WI38 (cell line): Measurements from ENCODE around the gene TBC1D12.
A peak's percentile ranks its signal among the peaks of the same experiment; 100 is the strongest.

Experiments used
- H3K4me3 ChIP-seq: 2 replicates; pipeline ENCODE4 v1.5.1; 2011; ENCODE audit warnings: low read depth, mild to moderate bottlenecking, control low read depth, low read length
- CTCF ChIP-seq: IDR thresholded peaks from 2 replicates; pipeline ENCODE4 v1.5.1; 2012; ENCODE audit warnings: low read depth, mild to moderate bottlenecking, control low read depth, low read length

Gene TBC1D12

DNA sequence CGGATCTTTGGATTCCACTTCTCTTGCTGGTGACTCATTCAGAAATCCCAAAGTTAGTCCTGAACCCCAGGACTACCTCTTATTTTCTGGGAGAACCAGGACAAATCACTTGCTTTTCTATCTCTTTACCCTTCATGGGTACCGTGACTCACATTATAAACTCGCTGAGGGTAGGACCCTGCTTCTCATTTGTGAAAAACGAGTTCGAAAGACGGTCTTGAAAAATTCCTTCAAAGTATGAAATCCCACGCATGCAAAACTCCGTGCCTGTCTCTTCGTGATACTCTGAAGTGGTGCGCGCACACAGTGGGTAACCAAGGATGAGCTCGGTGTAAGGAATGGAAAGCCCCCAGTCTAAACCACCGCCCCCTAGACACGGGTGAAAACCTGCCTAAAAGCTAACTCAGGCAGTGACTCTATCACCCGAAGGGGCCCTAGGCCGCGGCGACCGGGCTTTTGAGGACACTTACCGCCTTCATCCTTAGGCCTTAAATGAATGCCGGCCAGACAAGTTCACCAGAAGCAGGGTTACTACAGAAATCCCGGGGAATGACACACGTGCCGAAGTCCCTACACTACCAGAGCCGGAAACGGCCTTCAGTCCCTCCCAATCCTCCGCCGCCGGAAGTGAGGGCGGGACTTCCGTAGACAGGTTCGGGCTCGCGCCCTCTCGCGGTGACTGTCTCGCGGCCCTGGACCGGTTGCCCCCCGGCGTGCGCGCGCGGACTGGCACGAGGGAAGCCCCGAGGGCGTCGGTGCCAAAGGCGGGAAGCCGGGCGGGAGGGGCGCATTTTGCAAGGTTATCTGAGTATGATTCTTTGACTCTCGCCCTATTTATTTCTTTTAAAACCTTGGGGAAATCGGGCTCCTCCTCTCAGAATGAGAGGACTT, 39.7 kb upstream of the TBC1D12 start, which contains the start of gene NOC3L:
Gene NOC3L, minus strand, starts transcription at position 580 of the 891 bp plus-strand sequence. Its CDS starts 101 bp downstream, at position 479.
- peak within 1 kb of the TSS; percentile 62 for H3K4me3 ChIP-seq
- TF ChIP-seq CTCF = peak; percentile 71

DNA sequence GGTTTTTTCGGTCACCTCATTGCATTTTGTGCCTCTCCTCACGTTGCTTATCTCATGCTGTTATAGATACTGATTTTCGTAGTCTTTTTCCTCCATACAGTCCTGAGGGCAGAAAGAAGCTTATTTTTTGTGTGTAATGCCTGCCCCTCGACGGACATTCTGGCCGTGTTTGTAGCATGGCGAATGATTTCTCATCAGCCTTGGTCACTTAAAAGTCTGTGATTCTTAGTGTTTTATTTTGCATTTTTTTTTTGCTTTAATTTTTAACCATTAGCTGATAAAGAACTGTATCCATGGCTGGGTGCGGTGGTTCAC, 39.1 kb upstream of the TBC1D12 start:
- peak overlapping the region; percentile 62 for H3K4me3 ChIP-seq
- TF ChIP-seq CTCF = no peak

GRCh38 chr10:94364482-94364881, 37.9 kb upstream of the TBC1D12 start:
- no peak for TF ChIP-seq CTCF
- H3K4me3 ChIP-seq = no peak overlapping the region

DNA sequence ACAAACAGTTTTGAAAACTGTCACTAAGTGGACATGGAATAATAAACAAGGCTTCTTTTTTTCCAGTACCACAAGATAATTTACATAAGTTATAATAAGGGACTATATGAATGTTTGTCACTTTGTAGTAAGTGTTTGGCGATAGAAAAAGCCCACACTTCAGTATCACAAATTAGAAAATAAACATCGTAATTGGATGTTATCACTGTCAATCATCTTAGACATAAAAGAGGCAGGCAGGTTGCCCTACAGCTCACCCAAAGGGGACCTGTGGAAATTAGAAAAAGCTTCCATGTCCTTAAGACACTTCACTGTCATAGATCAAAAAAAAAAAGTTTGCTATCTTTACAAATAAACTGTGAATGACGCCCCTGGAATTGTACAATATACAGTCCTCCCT, 36.0 kb upstream of the TBC1D12 start:
- H3K4me3 ChIP-seq = no peak overlapping the region
- no peak for TF ChIP-seq CTCF

- no peak overlapping the region for H3K4me3 ChIP-seq
- TF ChIP-seq CTCF = no peak
These were observed 31.8 kb upstream of the TBC1D12 start for GRCh38 chr10:94370501-94370900.

GRCh38 chr10:94375374-94375773, 27.0 kb upstream of the TBC1D12 start:
- H3K4me3 ChIP-seq = no peak overlapping the region
- TF ChIP-seq CTCF = no peak

DNA sequence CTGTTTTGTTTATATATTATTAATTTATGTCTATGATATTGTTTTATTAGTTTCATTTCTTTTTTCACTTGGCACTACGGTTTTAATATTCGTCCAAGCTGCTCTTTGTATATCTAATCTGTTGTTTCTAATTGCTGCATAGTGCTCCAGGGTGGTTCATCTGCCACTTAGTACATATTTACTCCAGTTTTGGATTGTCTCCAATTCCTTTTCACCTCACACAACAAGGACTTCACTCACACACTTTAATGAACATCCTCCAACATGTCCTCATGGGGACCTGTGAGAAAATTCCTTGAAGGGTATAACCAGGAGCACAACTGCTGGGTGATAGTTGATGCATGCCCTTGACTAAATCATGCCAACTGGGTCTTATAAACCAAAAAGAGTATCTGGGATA, 25.5 kb upstream of the TBC1D12 start:
- TF ChIP-seq CTCF = no peak
- H3K4me3 ChIP-seq = no peak overlapping the region
